ENCODE measurements around the gene MIOX. TPM values are rescaled to one million over a fixed set of nuclear protein-coding genes. Genes with fewer than 3 reads are reported as not detected.

The MIOX gene
- total and polyA plus RNA-seq, 9 of the 15 experiments (the other 6 are each of a cell fraction or from before 2014, with no cell fraction given) = 0.08 TPM; not detected in 8

DNA sequence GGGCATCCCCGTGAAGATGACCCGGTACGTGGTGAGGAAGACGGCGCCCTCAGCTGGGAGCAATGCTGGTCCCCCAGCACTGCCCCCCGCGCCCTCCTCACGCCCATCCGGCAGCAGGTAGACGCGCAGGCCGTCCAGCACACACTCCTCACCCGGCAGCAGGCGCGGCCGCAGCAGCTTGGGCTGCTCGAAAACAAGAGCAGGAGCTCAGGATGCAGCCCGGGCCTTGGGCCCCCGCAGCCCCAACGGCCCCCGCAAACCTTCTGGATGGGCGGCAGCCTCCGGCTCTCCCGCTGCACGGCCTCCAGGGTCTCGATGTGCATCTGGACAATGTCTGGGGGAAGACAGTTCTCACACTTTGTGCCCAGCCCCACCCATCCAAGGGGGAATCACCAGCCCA, 25.1 kb upstream of the MIOX start (continued):
- TF ChIP-seq, protein P1, sequence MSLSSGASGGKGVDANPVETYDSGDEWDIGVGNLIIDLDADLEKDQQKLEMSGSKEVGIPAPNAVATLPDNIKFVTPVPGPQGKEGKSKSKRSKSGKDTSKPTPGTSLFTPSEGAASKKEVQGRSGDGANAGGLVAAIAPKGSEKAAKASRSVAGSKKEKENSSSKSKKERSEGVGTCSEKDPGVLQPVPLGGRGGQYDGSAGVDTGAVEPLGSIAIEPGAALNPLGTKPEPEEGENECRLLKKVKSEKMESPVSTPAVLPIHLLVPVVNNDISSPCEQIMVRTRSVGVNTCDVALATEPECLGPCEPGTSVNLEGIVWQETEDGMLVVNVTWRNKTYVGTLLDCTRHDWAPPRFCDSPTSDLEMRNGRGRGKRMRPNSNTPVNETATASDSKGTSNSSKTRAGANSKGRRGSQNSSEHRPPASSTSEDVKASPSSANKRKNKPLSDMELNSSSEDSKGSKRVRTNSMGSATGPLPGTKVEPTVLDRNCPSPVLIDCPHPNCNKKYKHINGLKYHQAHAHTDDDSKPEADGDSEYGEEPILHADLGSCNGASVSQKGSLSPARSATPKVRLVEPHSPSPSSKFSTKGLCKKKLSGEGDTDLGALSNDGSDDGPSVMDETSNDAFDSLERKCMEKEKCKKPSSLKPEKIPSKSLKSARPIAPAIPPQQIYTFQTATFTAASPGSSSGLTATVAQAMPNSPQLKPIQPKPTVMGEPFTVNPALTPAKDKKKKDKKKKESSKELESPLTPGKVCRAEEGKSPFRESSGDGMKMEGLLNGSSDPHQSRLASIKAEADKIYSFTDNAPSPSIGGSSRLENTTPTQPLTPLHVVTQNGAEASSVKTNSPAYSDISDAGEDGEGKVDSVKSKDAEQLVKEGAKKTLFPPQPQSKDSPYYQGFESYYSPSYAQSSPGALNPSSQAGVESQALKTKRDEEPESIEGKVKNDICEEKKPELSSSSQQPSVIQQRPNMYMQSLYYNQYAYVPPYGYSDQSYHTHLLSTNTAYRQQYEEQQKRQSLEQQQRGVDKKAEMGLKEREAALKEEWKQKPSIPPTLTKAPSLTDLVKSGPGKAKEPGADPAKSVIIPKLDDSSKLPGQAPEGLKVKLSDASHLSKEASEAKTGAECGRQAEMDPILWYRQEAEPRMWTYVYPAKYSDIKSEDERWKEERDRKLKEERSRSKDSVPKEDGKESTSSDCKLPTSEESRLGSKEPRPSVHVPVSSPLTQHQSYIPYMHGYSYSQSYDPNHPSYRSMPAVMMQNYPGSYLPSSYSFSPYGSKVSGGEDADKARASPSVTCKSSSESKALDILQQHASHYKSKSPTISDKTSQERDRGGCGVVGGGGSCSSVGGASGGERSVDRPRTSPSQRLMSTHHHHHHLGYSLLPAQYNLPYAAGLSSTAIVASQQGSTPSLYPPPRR (CRISPR knock-in tag; IDR thresholded peaks at IDR 0.05; ENCODE audit: borderline replicate concordance) = no peak
- TF ChIP-seq RBBP5 (IDR thresholded peaks at IDR 0.05; ENCODE audit: borderline replicate concordance, insufficient read depth, low read length, poor library complexity, severe bottlenecking) (no peak), ZNF184 (CRISPR knock-in tag; IDR thresholded peaks at IDR 0.05) (no peak), RFX1 (IDR thresholded peaks at IDR 0.05) (no peak), ZZZ3 (IDR thresholded peaks at IDR 0.05) (no peak), TARDBP (IDR thresholded peaks at IDR 0.05) (no peak), BDP1 (IDR thresholded peaks at IDR 0.05; ENCODE audit: insufficient read depth, insufficient read length) (no peak), PHB (CRISPR knock-in tag; IDR thresholded peaks at IDR 0.05) (no peak), FOXK1 (CRISPR knock-in tag; IDR thresholded peaks at IDR 0.05; ENCODE audit: borderline replicate concordance) (no peak), CBFB (CRISPR knock-in tag; IDR thresholded peaks at IDR 0.05) (no peak), NEUROD1 (IDR thresholded peaks at IDR 0.05; ENCODE audit: borderline replicate concordance, low read depth, low read length, partially characterized antibody) (no peak), HEY1 (CRISPR knock-in tag; IDR thresholded peaks at IDR 0.05; ENCODE audit: borderline replicate concordance) (no peak)
- TF ChIP-seq, protein P2, sequence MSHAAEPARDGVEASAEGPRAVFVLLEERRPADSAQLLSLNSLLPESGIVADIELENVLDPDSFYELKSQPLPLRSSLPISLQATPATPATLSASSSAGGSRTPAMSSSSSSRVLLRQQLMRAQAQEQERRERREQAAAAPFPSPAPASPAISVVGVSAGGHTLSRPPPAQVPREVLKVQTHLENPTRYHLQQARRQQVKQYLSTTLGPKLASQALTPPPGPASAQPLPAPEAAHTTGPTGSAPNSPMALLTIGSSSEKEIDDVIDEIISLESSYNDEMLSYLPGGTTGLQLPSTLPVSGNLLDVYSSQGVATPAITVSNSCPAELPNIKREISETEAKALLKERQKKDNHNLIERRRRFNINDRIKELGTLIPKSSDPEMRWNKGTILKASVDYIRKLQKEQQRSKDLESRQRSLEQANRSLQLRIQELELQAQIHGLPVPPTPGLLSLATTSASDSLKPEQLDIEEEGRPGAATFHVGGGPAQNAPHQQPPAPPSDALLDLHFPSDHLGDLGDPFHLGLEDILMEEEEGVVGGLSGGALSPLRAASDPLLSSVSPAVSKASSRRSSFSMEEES (CRISPR knock-in tag; IDR thresholded peaks at IDR 0.05) = no peak
